ENCODE results near the gene FETUB. TPM values are rescaled to one million over a fixed set of nuclear protein-coding genes. Genes with fewer than 3 reads are reported as not detected.

FETUB gene
- polyA plus RNA-seq, 3 donors = not detected

DNA sequence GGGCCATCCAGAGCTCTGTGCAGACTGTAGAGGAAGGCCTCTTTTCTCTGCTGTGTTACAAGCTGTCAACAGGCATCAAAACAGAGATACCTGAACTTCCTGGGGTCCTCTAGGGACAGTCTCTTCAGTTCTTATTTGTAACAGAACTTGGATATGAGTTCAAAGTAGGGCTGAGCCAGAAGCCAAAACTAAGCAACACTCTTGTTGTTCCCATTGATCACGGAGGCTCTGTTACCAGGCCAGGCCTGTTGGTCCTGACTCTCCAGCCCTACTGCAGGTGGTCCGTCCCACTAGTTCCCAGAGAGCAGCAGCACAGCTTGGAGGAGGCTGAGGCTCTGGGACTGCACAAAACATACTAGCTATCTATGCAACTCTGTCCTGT is 40.4 kb upstream of the FETUB start:
- Histone ChIP-seq H3K9ac (ENCODE audit: insufficient read depth, low read length, poor library complexity, severe bottlenecking) (no peak overlapping the region), H3K27ac (ENCODE audit: low read depth in 1 of 2, low read length in 2 of 2) (no peak overlapping the region), H2AFZ (ENCODE audit: insufficient read depth, low read depth, low read length, poor library complexity, severe bottlenecking) (no peak overlapping the region), H3K27me3 (ENCODE audit: control insufficient read depth in 2 of 2, insufficient read depth in 2 of 2, low read length in 2 of 2) (no peaks in the 10 kb centered on the region), H3K36me3 (replicated peaks in 1 of 2; ENCODE audit: control insufficient read depth in 1 of 2, insufficient read depth in 2 of 2, low read length in 2 of 2) (no peaks in the 10 kb centered on the region), H3K4me3 (replicated peaks in 1 of 3; ENCODE audit: low read depth in 2 of 3, low read length in 3 of 3) (no peak overlapping the region), H3K79me2 (ENCODE audit: insufficient read depth, low read length) (no peaks in the 10 kb centered on the region), H3K4me2 (replicated peaks; ENCODE audit: extremely low read depth, low read length, poor library complexity, severe bottlenecking) (no peak overlapping the region), H3K9me3 (replicated peaks in 1 of 2; ENCODE audit: control insufficient read depth in 1 of 2, insufficient read depth in 1 of 2, low read length in 2 of 2) (no peaks in the 10 kb centered on the region), H4K20me1 (ENCODE audit: insufficient read depth, low read length) (no peaks in the 10 kb centered on the region), H3K4me1 (ENCODE audit: control insufficient read depth in 1 of 2, insufficient read depth in 2 of 2, low read length in 2 of 2) (no peaks in the 10 kb centered on the region)
- no peak overlapping the region for H3K27ac Mint-ChIP-seq
- peaks cover 0 to 9% (median 7%) of the 10 kb centered on the region in 3 donors for H3K27me3 Mint-ChIP-seq (ENCODE audit: low read depth in 3 of 3)
- H3K4me1 Mint-ChIP-seq = peaks cover 3% of the 10 kb centered on the region
- TF ChIP-seq, protein P1, sequence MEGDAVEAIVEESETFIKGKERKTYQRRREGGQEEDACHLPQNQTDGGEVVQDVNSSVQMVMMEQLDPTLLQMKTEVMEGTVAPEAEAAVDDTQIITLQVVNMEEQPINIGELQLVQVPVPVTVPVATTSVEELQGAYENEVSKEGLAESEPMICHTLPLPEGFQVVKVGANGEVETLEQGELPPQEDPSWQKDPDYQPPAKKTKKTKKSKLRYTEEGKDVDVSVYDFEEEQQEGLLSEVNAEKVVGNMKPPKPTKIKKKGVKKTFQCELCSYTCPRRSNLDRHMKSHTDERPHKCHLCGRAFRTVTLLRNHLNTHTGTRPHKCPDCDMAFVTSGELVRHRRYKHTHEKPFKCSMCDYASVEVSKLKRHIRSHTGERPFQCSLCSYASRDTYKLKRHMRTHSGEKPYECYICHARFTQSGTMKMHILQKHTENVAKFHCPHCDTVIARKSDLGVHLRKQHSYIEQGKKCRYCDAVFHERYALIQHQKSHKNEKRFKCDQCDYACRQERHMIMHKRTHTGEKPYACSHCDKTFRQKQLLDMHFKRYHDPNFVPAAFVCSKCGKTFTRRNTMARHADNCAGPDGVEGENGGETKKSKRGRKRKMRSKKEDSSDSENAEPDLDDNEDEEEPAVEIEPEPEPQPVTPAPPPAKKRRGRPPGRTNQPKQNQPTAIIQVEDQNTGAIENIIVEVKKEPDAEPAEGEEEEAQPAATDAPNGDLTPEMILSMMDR (IDR thresholded peaks at IDR 0.05) = no peak
- H3K36me3 Mint-ChIP-seq = no peaks in the 10 kb centered on the region
- 89% methylated on average over 2 of the region's 2 CpGs for WGBS (ENCODE audit: insufficient coverage)
- no peak overlapping the region for H3K4me3 Mint-ChIP-seq
- no peak for DNase-seq
- H3K9me3 Mint-ChIP-seq = peaks cover 0 to 3% (median 1%) of the 10 kb centered on the region in 7 donors
- intact Hi-C loops (cut with micrococcal nuclease) = no loop called here

DNA sequence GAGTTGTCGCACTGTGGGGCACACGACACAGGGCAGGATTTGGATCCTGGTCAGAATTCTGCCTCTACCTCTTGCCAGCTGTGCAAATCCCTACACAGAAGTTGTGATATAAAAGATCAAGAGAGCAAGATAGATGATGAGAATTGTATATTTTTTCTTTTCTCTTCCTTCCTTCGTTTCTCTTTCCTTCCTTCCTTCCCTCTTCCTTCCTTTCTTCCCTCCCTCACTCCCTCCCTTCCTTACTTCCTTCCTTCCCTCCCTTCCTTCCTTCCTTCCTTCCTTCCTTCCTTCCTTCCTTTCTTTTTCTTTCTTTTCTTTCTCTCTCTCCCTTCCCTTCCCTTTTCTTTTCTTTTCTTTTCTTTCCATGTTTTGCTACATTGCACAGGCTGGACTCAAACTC is 39.3 kb upstream of the FETUB start:
- H3K27ac Mint-ChIP-seq = peak overlapping the region in 1 of 7 donors; percentile 36
- Histone ChIP-seq H3K79me2 (ENCODE audit: insufficient read depth, low read length) (no peaks in the 10 kb centered on the region), H3K27me3 (ENCODE audit: control insufficient read depth in 2 of 2, insufficient read depth in 2 of 2, low read length in 2 of 2) (no peaks in the 10 kb centered on the region), H3K9me3 (replicated peaks in 1 of 2; ENCODE audit: control insufficient read depth in 1 of 2, insufficient read depth in 1 of 2, low read length in 2 of 2) (no peaks in the 10 kb centered on the region), H3K27ac (ENCODE audit: low read depth in 1 of 2, low read length in 2 of 2) (no peak overlapping the region), H3K4me2 (replicated peaks; ENCODE audit: extremely low read depth, low read length, poor library complexity, severe bottlenecking) (no peak overlapping the region), H3K36me3 (replicated peaks in 1 of 2; ENCODE audit: control insufficient read depth in 1 of 2, insufficient read depth in 2 of 2, low read length in 2 of 2) (no peaks in the 10 kb centered on the region), H3K4me3 (replicated peaks in 1 of 3; ENCODE audit: low read depth in 2 of 3, low read length in 3 of 3) (no peak overlapping the region), H3K9ac (ENCODE audit: insufficient read depth, low read length, poor library complexity, severe bottlenecking) (no peak overlapping the region), H3K4me1 (ENCODE audit: control insufficient read depth in 1 of 2, insufficient read depth in 2 of 2, low read length in 2 of 2) (no peaks in the 10 kb centered on the region), H4K20me1 (ENCODE audit: insufficient read depth, low read length) (no peaks in the 10 kb centered on the region), H2AFZ (ENCODE audit: insufficient read depth, low read depth, low read length, poor library complexity, severe bottlenecking) (no peak overlapping the region)
- H3K9me3 Mint-ChIP-seq = peaks cover 0 to 3% (median 1%) of the 10 kb centered on the region in 7 donors
- H3K4me3 Mint-ChIP-seq = no peak overlapping the region
- H3K36me3 Mint-ChIP-seq = no peaks in the 10 kb centered on the region
- 38% methylated on average over 1 of the region's 3 CpGs for WGBS (ENCODE audit: insufficient coverage)
- no peak for DNase-seq
- H3K4me1 Mint-ChIP-seq = peaks cover 3% of the 10 kb centered on the region
- TF ChIP-seq, protein P1 (IDR thresholded peaks at IDR 0.05) = no peak
- peaks cover 0 to 9% (median 7%) of the 10 kb centered on the region in 3 donors for H3K27me3 Mint-ChIP-seq (ENCODE audit: low read depth in 3 of 3)
- intact Hi-C loops (cut with micrococcal nuclease) = no loop called here

Data from CD14-positive monocyte (primary cell).